PFSK-1 (cell line): ENCODE measurements around the gene IFIT5.

ENCODE experiments used
- POLR2AphosphoS5 ChIP-seq: IDR thresholded peaks from 2 replicates; pipeline ENCODE4 v1.6.1; 2012; ENCODE audit warnings: low read depth, mild to moderate bottlenecking, control low read depth, low read length, moderate library complexity
- REST ChIP-seq, 2 experiments: IDR thresholded peaks; 2 replicates each; pipeline versions ENCODE4 v1.6.1 to v1.8.0; 2011 to 2012; ENCODE audit warnings: low read depth in 2 of 2, low read length in 2 of 2, control low read depth in 1 of 2, inconsistent platforms in 1 of 2, mild to moderate bottlenecking in 1 of 2, moderate library complexity in 1 of 2; ENCODE audit not compliant: insufficient read depth in 1 of 2
- SIN3A ChIP-seq: IDR thresholded peaks from 2 replicates; pipeline ENCODE4 v1.6.1; 2012; ENCODE audit warnings: mild to moderate bottlenecking, low read length, moderate library complexity, borderline replicate concordance; ENCODE audit not compliant: insufficient read depth
- TAF1 ChIP-seq: IDR thresholded peaks from 2 replicates; pipeline ENCODE4 v1.6.1; 2012; ENCODE audit warnings: low read length, control low read depth, borderline replicate concordance; ENCODE audit not compliant: insufficient read depth

GRCh38 chr10:89393898-89394297 is 20.5 kb upstream of the IFIT5 start:
- TF ChIP-seq TAF1: no peak
- no peak for TF ChIP-seq REST (IDR thresholded peaks at IDR 0.05; ENCODE audit: insufficient read depth in 1 of 2, low read depth in 2 of 2, low read length in 2 of 2)
- no peak for TF ChIP-seq SIN3A
- TF ChIP-seq POLR2AphosphoS5: no peak
